GM18526 (cell line): ENCODE results near the gene ZAP70.

Source experiments
- POLR2A ChIP-seq: IDR thresholded peaks from 3 replicates; pipeline ENCODE4 v1.6.1; 2011; ENCODE audit not compliant: insufficient read length; ENCODE audit errors: extremely low read depth

The ZAP70 gene

GRCh38 chr2:97713296-97714083, at the start of gene ZAP70:
Gene ZAP70 (plus strand): TSS chr2:97713576. CDS start chr2:97724037, 10,461 bp downstream.
- TF ChIP-seq POLR2A, result no peak

- no peak for TF ChIP-seq POLR2A
Observed at GRCh38 chr2:97663626-97663961, 49.8 kb upstream of the ZAP70 start.

- peak; percentile 65 for TF ChIP-seq POLR2A
Observed at GRCh38 chr2:97663962-97664635, 49.3 kb upstream of the ZAP70 start, which contains the start of gene ACTR1B. Gene ACTR1B (minus strand): TSS chr2:97664044. CDS start chr2:97663890, 154 bp downstream.

- no peak for TF ChIP-seq POLR2A
Observed at GRCh38 chr2:97664636-97664970, 48.8 kb upstream of the ZAP70 start.

- TF ChIP-seq POLR2A, result no peak
Observed at GRCh38 chr2:97669448-97669847, 43.9 kb upstream of the ZAP70 start, which contains the start of gene C2orf92. Gene C2orf92 (plus strand): TSS chr2:97669713. CDS start chr2:97669789, 76 bp downstream.

- TF ChIP-seq POLR2A, result no peak
Observed at GRCh38 chr2:97670471-97670870, 42.9 kb upstream of the ZAP70 start.

- TF ChIP-seq POLR2A, result no peak
Observed at GRCh38 chr2:97671526-97671925, 41.9 kb upstream of the ZAP70 start.

- TF ChIP-seq POLR2A, result no peak
Observed at GRCh38 chr2:97673182-97673914, 40.0 kb upstream of the ZAP70 start.

- TF ChIP-seq POLR2A, result no peak
Observed at GRCh38 chr2:97673915-97674283, 39.5 kb upstream of the ZAP70 start.

- TF ChIP-seq POLR2A, result no peak
Observed at GRCh38 chr2:97675430-97676113, 37.8 kb upstream of the ZAP70 start.

- no peak for TF ChIP-seq POLR2A
Observed at GRCh38 chr2:97676620-97677019, 36.8 kb upstream of the ZAP70 start.

- no peak for TF ChIP-seq POLR2A
Observed at GRCh38 chr2:97677480-97677879, 35.9 kb upstream of the ZAP70 start.

GRCh38 chr2:97678298-97678697, 35.1 kb upstream of the ZAP70 start:
- TF ChIP-seq POLR2A, result no peak

GRCh38 chr2:97688062-97688827, 25.1 kb upstream of the ZAP70 start:
- TF ChIP-seq POLR2A, result no peak

GRCh38 chr2:97691166-97691565, 22.2 kb upstream of the ZAP70 start:
- TF ChIP-seq POLR2A, result no peak
